Astrocyte (in vitro differentiated cells and primary cell): ENCODE measurements around the gene MAPK11. TPM values are rescaled to one million over a fixed set of nuclear protein-coding genes. Genes with fewer than 3 reads are reported as not detected.

Experiments
- DNase-seq: peaks from one replicate; pipeline ENCODE4 v3.0.0-alpha.2; 2010; ENCODE audit warnings: low read depth
- FAIRE-seq: peaks from 2 replicates; lab custom pipeline; 2011; peaks lifted over from hg19 to GRCh38; lab: Jason Lieb, UNC
- H2AFZ ChIP-seq: 2 replicates; pipeline ENCODE4 v1.6.0; 2012; ENCODE audit warnings: low read depth, low read length, inconsistent platforms
- H3K27ac ChIP-seq: 2 replicates; pipeline ENCODE4 v1.5.1; 2011; ENCODE audit warnings: low read depth, low read length, inconsistent platforms
- H3K27me3 ChIP-seq: 2 replicates; pipeline ENCODE4 v1.6.0; 2011; ENCODE audit warnings: low read length, inconsistent platforms; ENCODE audit not compliant: insufficient read depth
- H3K36me3 ChIP-seq: 2 replicates; pipeline ENCODE4 v1.5.1; 2011; ENCODE audit warnings: low read length, inconsistent platforms; ENCODE audit not compliant: insufficient read depth
- H3K4me1 ChIP-seq: 2 replicates; pipeline ENCODE4 v1.5.1; 2011; ENCODE audit warnings: low read length, inconsistent platforms; ENCODE audit not compliant: insufficient read depth
- H3K4me2 ChIP-seq: 2 replicates; pipeline ENCODE4 v1.6.0; 2012; ENCODE audit warnings: low read length, inconsistent platforms
- H3K4me3 ChIP-seq: 2 replicates; pipeline ENCODE4 v1.5.1; 2011; ENCODE audit warnings: low read depth, mild to moderate bottlenecking, low read length, inconsistent platforms; ENCODE audit not compliant: insufficient read depth
- H3K79me2 ChIP-seq: 2 replicates; pipeline ENCODE4 v1.6.0; 2012; ENCODE audit warnings: mild to moderate bottlenecking, low read length, inconsistent platforms; ENCODE audit not compliant: insufficient read depth
- H3K9ac ChIP-seq: 2 replicates; pipeline ENCODE4 v1.6.0; 2012; ENCODE audit warnings: mild to moderate bottlenecking, low read length, inconsistent platforms
- H3K9me3 ChIP-seq: 2 replicates; pipeline ENCODE4 v1.5.1; 2012; ENCODE audit warnings: low read depth, mild to moderate bottlenecking, low read length, inconsistent platforms; ENCODE audit not compliant: insufficient read depth
- H4K20me1 ChIP-seq: 2 replicates; pipeline ENCODE4 v1.6.0; 2012; ENCODE audit warnings: low read length, inconsistent platforms; ENCODE audit not compliant: insufficient read depth
- H3K27ac Mint-ChIP-seq: one replicate; pipeline ENCODE4 v1.8.0; 2021; ENCODE audit warnings: mild to moderate bottlenecking, mixed read lengths; ENCODE audit not compliant: unreplicated experiment
- H3K27me3 Mint-ChIP-seq: one replicate; pipeline ENCODE4 v1.8.0; 2021; ENCODE audit warnings: low read depth, mixed read lengths; ENCODE audit not compliant: unreplicated experiment
- H3K36me3 Mint-ChIP-seq: one replicate; pipeline ENCODE4 v1.8.0; 2021; ENCODE audit warnings: low read depth, mixed read lengths; ENCODE audit not compliant: unreplicated experiment
- H3K4me1 Mint-ChIP-seq: one replicate; pipeline ENCODE4 v1.8.0; 2021; ENCODE audit warnings: low read depth, mixed read lengths; ENCODE audit not compliant: unreplicated experiment
- H3K4me3 Mint-ChIP-seq: one replicate; pipeline ENCODE4 v1.8.0; 2021; ENCODE audit warnings: mild to moderate bottlenecking, moderate library complexity, mixed read lengths; ENCODE audit not compliant: unreplicated experiment
- H3K9me3 Mint-ChIP-seq: one replicate; pipeline ENCODE4 v1.8.0; 2021; ENCODE audit warnings: mild to moderate bottlenecking, mixed read lengths; ENCODE audit not compliant: unreplicated experiment
- EZH2 ChIP-seq: IDR thresholded peaks from 2 replicates; pipeline ENCODE4 v1.6.1; 2012; ENCODE audit warnings: mild to moderate bottlenecking, low read length, inconsistent platforms; ENCODE audit not compliant: insufficient read depth
- total RNA-seq: library from RNA; stranded (reverse); gene quantifications from 2 replicates; pipeline ENCODE4 v1.2.1, GENCODE V29; 2021
- TF ChIP-seq, protein P1 (sequence below): IDR thresholded peaks from 2 replicates; pipeline ENCODE4 v1.5.1; 2011; ENCODE audit warnings: low read depth, mild to moderate bottlenecking, inconsistent platforms, low read length, moderate library complexity; ENCODE audit not compliant: insufficient read depth

MAPK11 gene
- total RNA-seq, 1 donor from 2014 or later, result 19.6 TPM

DNA sequence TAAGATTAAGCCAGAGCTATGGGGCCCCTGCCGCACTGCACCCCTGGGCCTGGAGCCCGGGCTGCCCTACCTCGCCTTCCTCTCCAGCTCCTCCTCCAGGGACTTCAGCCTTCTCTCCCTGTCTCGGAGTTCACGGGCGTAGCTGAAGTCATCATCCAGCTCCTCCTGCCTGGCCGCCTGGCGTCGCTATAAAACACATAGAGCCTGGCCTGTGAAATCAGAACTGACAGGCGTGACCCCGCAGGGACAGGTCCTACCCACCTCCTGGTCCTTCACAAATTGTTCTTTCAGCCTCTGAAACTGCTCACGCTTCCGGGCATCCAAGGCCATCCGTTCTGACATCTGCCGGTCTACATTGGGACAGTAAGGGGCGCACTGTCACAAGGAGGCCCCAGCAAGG is 46.1 kb downstream of the MAPK11 start:
- Histone ChIP-seq H3K4me3 (no peak overlapping the region), H4K20me1 (peaks cover 45% of the 10 kb centered on the region), H3K27me3 (no peaks in the 10 kb centered on the region), H3K9me3 (no peaks in the 10 kb centered on the region), H3K4me2 (no peak overlapping the region), H3K79me2 (no peaks in the 10 kb centered on the region), H2AFZ (no peak overlapping the region), H3K4me1 (no peaks in the 10 kb centered on the region), H3K27ac (no peak overlapping the region), H3K9ac (no peak overlapping the region), H3K36me3 (peaks cover 7% of the 10 kb centered on the region)
- TF ChIP-seq, protein P1, sequence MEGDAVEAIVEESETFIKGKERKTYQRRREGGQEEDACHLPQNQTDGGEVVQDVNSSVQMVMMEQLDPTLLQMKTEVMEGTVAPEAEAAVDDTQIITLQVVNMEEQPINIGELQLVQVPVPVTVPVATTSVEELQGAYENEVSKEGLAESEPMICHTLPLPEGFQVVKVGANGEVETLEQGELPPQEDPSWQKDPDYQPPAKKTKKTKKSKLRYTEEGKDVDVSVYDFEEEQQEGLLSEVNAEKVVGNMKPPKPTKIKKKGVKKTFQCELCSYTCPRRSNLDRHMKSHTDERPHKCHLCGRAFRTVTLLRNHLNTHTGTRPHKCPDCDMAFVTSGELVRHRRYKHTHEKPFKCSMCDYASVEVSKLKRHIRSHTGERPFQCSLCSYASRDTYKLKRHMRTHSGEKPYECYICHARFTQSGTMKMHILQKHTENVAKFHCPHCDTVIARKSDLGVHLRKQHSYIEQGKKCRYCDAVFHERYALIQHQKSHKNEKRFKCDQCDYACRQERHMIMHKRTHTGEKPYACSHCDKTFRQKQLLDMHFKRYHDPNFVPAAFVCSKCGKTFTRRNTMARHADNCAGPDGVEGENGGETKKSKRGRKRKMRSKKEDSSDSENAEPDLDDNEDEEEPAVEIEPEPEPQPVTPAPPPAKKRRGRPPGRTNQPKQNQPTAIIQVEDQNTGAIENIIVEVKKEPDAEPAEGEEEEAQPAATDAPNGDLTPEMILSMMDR, result no peak
- TF ChIP-seq EZH2, result no peak
- H3K36me3 Mint-ChIP-seq, result peaks cover 15% of the 10 kb centered on the region
- no peak overlapping the region for H3K27ac Mint-ChIP-seq
- H3K9me3 Mint-ChIP-seq, result no peaks in the 10 kb centered on the region
- H3K4me3 Mint-ChIP-seq, result no peak overlapping the region
- H3K4me1 Mint-ChIP-seq, result peaks cover 2% of the 10 kb centered on the region
- FAIRE-seq, result no peak
- no peak for DNase-seq
- H3K27me3 Mint-ChIP-seq, result no peaks in the 10 kb centered on the region

- H3K9me3 Mint-ChIP-seq, result no peaks in the 10 kb centered on the region
- TF ChIP-seq EZH2, result no peak
- TF ChIP-seq, protein P1, result no peak
- Histone ChIP-seq H3K27me3 (no peaks in the 10 kb centered on the region), H2AFZ (no peak overlapping the region), H3K4me2 (no peak overlapping the region), H3K9me3 (no peaks in the 10 kb centered on the region), H4K20me1 (peaks cover 52% of the 10 kb centered on the region), H3K79me2 (no peaks in the 10 kb centered on the region), H3K27ac (no peak overlapping the region), H3K4me1 (no peaks in the 10 kb centered on the region), H3K36me3 (peaks cover 7% of the 10 kb centered on the region), H3K9ac (no peak overlapping the region), H3K4me3 (no peak overlapping the region)
- H3K27me3 Mint-ChIP-seq, result no peaks in the 10 kb centered on the region
- DNase-seq (no peak), FAIRE-seq (no peak)
- no peak overlapping the region for H3K27ac Mint-ChIP-seq
- no peak overlapping the region for H3K4me3 Mint-ChIP-seq
- H3K4me1 Mint-ChIP-seq, result peaks cover 2% of the 10 kb centered on the region
- H3K36me3 Mint-ChIP-seq, result peaks cover 11% of the 10 kb centered on the region
Measured at GRCh38 chr22:50222508-50222907, 47.7 kb downstream of the MAPK11 start.

- H3K4me1 ChIP-seq, result no peaks in the 10 kb centered on the region
Measured at GRCh38 chr22:50221410-50222300, 48.5 kb downstream of the MAPK11 start.

More at GRCh38 chr22:50221410-50222300, 48.5 kb downstream of the MAPK11 start:
- Histone ChIP-seq H3K4me3 (no peak overlapping the region), H2AFZ (no peak overlapping the region), H3K27ac (no peak overlapping the region), H3K9ac (no peak overlapping the region), H3K9me3 (no peaks in the 10 kb centered on the region), H4K20me1 (peaks cover 44% of the 10 kb centered on the region), H3K4me2 (no peak overlapping the region), H3K36me3 (peaks cover 7% of the 10 kb centered on the region), H3K27me3 (no peaks in the 10 kb centered on the region), H3K79me2 (no peaks in the 10 kb centered on the region)
- Mint-ChIP-seq H3K36me3 (peaks cover 11% of the 10 kb centered on the region), H3K4me3 (no peak overlapping the region), H3K27me3 (no peaks in the 10 kb centered on the region), H3K9me3 (no peaks in the 10 kb centered on the region), H3K4me1 (peaks cover 2% of the 10 kb centered on the region), H3K27ac (no peak overlapping the region)
- DNase-seq, result no peak
- no peak for FAIRE-seq
- TF ChIP-seq, protein P1, result no peak
- no peak for TF ChIP-seq EZH2
